Esophagus (tissue), 2 donors: Measurements from ENCODE around the gene ZNF414. TPM values are rescaled to one million over a fixed set of nuclear protein-coding genes. Genes with fewer than 3 reads are reported as not detected.
"Not testable (repeated sequence)": the region's sequence is repeated elsewhere in the genome, so short reads cannot be mapped to it uniquely, and the experiment has no call there.

Source experiments
- H3K27ac ChIP-seq, 2 donors: one replicate each; pipeline ENCODE4 v1.5.1; 2013; ENCODE audit warnings: low read depth in 2 of 2, mild to moderate bottlenecking in 2 of 2, inconsistent platforms in 1 of 2, low read length in 1 of 2, moderate library complexity in 1 of 2
- H3K27me3 ChIP-seq, 2 donors: one replicate each; pipeline ENCODE4 v1.6.1; 2013; ENCODE audit warnings: low read length in 2 of 2, control low read depth in 1 of 2, mild to moderate bottlenecking in 1 of 2; ENCODE audit not compliant: insufficient read depth in 2 of 2, control insufficient read depth in 1 of 2
- H3K36me3 ChIP-seq, 2 donors: one replicate each; pipeline ENCODE4 v1.6.1; 2013; ENCODE audit warnings: low read length in 1 of 2; ENCODE audit not compliant: control insufficient read depth in 2 of 2, insufficient read depth in 2 of 2
- H3K4me1 ChIP-seq, 2 donors: one replicate each; pipeline ENCODE4 v1.6.1; 2013; ENCODE audit warnings: low read length in 1 of 2; ENCODE audit not compliant: control insufficient read depth in 2 of 2, insufficient read depth in 2 of 2
- H3K4me3 ChIP-seq, 2 donors: one replicate each; pipeline ENCODE4 v1.5.1; 2013; ENCODE audit warnings: low read length in 2 of 2, mild to moderate bottlenecking in 2 of 2, low read depth in 1 of 2, moderate library complexity in 1 of 2
- H3K9me3 ChIP-seq, 2 donors: one replicate each; pipeline ENCODE4 v1.6.1; 2013; ENCODE audit warnings: mild to moderate bottlenecking in 2 of 2, low read depth in 1 of 2, low read length in 1 of 2, moderate library complexity in 1 of 2; ENCODE audit not compliant: control insufficient read depth in 2 of 2, insufficient read depth in 1 of 2
- WGBS, 2 donors: extraction: QIAGEN DNeasy Blood & Tissue Kit; methylation state at CpG; one replicate each; pipeline ENCODE4 v1.1.7; 2013; 5-methylcytosine and 5-hydroxymethylcytosine counted together
- polyA plus RNA-seq, 2 donors: library from polyadenylated mRNA; stranded (reverse); fragments of 200-250 nt; gene quantifications; one replicate each; pipeline ENCODE4 v1.2.3, GENCODE V29; 2013
- donor health status: healthy with polysubstance abuse.
- donor health status: Bipolar disorder and iron deficiency.

ZNF414 gene
- polyA plus RNA-seq, 2 donors, result 22.6 to 27.2 TPM

- Histone ChIP-seq H3K9me3 (no peaks in the 10 kb centered on the region), H3K4me1 (peaks cover 0 to 8% of the 10 kb centered on the region in 2 donors), H3K27me3 (no peaks in the 10 kb centered on the region), H3K36me3 (peaks cover 0 to 5% of the 10 kb centered on the region in 2 donors), H3K4me3 (peak overlapping the region; percentile 37 to 67), H3K27ac (peak overlapping the region; percentile 61 to 92)
- WGBS, 2 donors, result 15 to 24% methylated on average over 15 of the region's 15 CpGs
These were observed 11.4 kb upstream of the ZNF414 start for GRCh38 chr19:8525401-8525684.

GRCh38 chr19:8519388-8519787 lies 5.4 kb upstream of the ZNF414 start:
- Histone ChIP-seq H3K4me3 (no peak overlapping the region), H3K4me1 (no peaks in the 10 kb centered on the region), H3K27ac (no peak overlapping the region), H3K36me3 (no peaks in the 10 kb centered on the region), H3K27me3 (no peaks in the 10 kb centered on the region), H3K9me3 (no peaks in the 10 kb centered on the region)
- 94 to 97% methylated on average over 6 of the region's 6 CpGs for WGBS, 2 donors

GRCh38 chr19:8518536-8518935 lies 4.6 kb upstream of the ZNF414 start:
- H3K27me3 ChIP-seq, result no peaks in the 10 kb centered on the region
- no peaks in the 10 kb centered on the region for H3K4me1 ChIP-seq
- no peaks in the 10 kb centered on the region for H3K9me3 ChIP-seq
- WGBS, 2 donors, result 78 to 80% methylated on average over 11 of the region's 11 CpGs
- no peaks in the 10 kb centered on the region for H3K36me3 ChIP-seq
- H3K4me3 ChIP-seq, result no peak overlapping the region
- H3K27ac ChIP-seq, result no peak overlapping the region

- Histone ChIP-seq H3K9me3 (no peaks in the 10 kb centered on the region), H3K4me1 (peaks cover 3 to 7% of the 10 kb centered on the region in 2 donors), H3K27me3 (no peaks in the 10 kb centered on the region), H3K4me3 (no peak overlapping the region), H3K27ac (peak overlapping the region in 1 of 2 donors; percentile 17), H3K36me3 (no peaks in the 10 kb centered on the region)
- WGBS, 2 donors, result 48 to 50% methylated on average over 10 of the region's 10 CpGs
These were observed 3.8 kb upstream of the ZNF414 start for GRCh38 chr19:8517551-8518442.

- H3K27me3 ChIP-seq, result no peaks in the 10 kb centered on the region
- no peak overlapping the region for H3K27ac ChIP-seq
- H3K4me1 ChIP-seq, result peaks cover 8 to 13% of the 10 kb centered on the region in 2 donors
- no peaks in the 10 kb centered on the region for H3K9me3 ChIP-seq
- no peak overlapping the region for H3K4me3 ChIP-seq
- H3K36me3 ChIP-seq, result peaks cover 0 to under 1% of the 10 kb centered on the region in 2 donors
- 76 to 81% methylated on average over 11 of the region's 11 CpGs for WGBS, 2 donors
These were observed 1.4 kb upstream of the ZNF414 start for GRCh38 chr19:8515317-8515716.

- 66 to 69% methylated on average over 21 of the region's 21 CpGs for WGBS, 2 donors
- Histone ChIP-seq H3K4me1 (peaks cover 8 to 13% of the 10 kb centered on the region in 2 donors), H3K4me3 (peak overlapping the region; percentile 58 to 96), H3K27ac (peak overlapping the region; percentile 100)
- not testable (repeated sequence) for H3K27me3 ChIP-seq, H3K36me3 ChIP-seq, H3K9me3 ChIP-seq
These were observed 590 bp upstream of the ZNF414 start for GRCh38 chr19:8514505-8515009.

- peaks cover 0 to 3% of the 10 kb centered on the region in 2 donors for H3K36me3 ChIP-seq
- H3K9me3 ChIP-seq, result no peaks in the 10 kb centered on the region
- 59 to 62% methylated on average over 19 of the region's 19 CpGs for WGBS, 2 donors
- H3K4me3 ChIP-seq, result peak overlapping the region; percentile 58 to 96
- no peaks in the 10 kb centered on the region for H3K27me3 ChIP-seq
- H3K4me1 ChIP-seq, result peaks cover 8 to 13% of the 10 kb centered on the region in 2 donors
- peak overlapping the region; percentile 100 for H3K27ac ChIP-seq
These were observed 806 bp downstream of the ZNF414 start for GRCh38 chr19:8513036-8513686.

- Histone ChIP-seq H3K27me3 (no peaks in the 10 kb centered on the region), H3K9me3 (no peaks in the 10 kb centered on the region), H3K27ac (peak overlapping the region in 1 of 2 donors; percentile 64), H3K4me3 (no peak overlapping the region), H3K36me3 (peaks cover 0 to 3% of the 10 kb centered on the region in 2 donors), H3K4me1 (peaks cover 8 to 13% of the 10 kb centered on the region in 2 donors)
- WGBS, 2 donors, result 76 to 80% methylated on average over 20 to 22 of the region's 22 CpGs
These were observed 1.6 kb downstream of the ZNF414 start for GRCh38 chr19:8512115-8512967.

GRCh38 chr19:8511573-8512101 lies 2.3 kb downstream of the ZNF414 start:
- H3K9me3 ChIP-seq, result no peaks in the 10 kb centered on the region
- H3K36me3 ChIP-seq, result peaks cover 0 to 3% of the 10 kb centered on the region in 2 donors
- H3K4me3 ChIP-seq, result peak overlapping the region in 1 of 2 donors; percentile 10
- H3K4me1 ChIP-seq, result peaks cover 8 to 15% of the 10 kb centered on the region in 2 donors
- H3K27ac ChIP-seq, result no peak overlapping the region
- H3K27me3 ChIP-seq, result no peaks in the 10 kb centered on the region
- WGBS, 2 donors, result 61 to 65% methylated on average over 45 of the region's 45 CpGs
